Thyroid gland (tissue), 4 donors: ENCODE results near the gene ST6GALNAC3. TPM values are rescaled to one million over a fixed set of nuclear protein-coding genes. Genes with fewer than 3 reads are reported as not detected.
A peak's percentile ranks its signal among the peaks of the same experiment; 100 is the strongest.

ENCODE experiments used
- DNase-seq, 2 donors: peaks; one replicate each; pipeline ENCODE4 v3.0.0-alpha.2; 2019
- H3K27ac ChIP-seq, 3 donors: fragments of 200-600 bp; sonication (generic); 1 replicate in 2 of 3; 2 replicates in 1 of 3; pipeline ENCODE4 v1.5.1; 2016 to 2019; ENCODE audit warnings: mild to moderate bottlenecking in 1 of 3, moderate library complexity in 1 of 3
- H3K27me3 ChIP-seq: fragments of 200-600 bp; sonication (generic); one replicate; pipeline ENCODE4 v1.5.1; 2019
- H3K36me3 ChIP-seq, 2 donors: fragments of 200-600 bp; sonication (generic); one replicate each; pipeline ENCODE4 v1.5.1; 2016 to 2019
- H3K4me1 ChIP-seq, 2 donors: fragments of 200-600 bp; sonication (generic); one replicate each; pipeline ENCODE4 v1.5.1; 2017 to 2019
- H3K4me3 ChIP-seq, 3 donors: fragments of 200-600 bp; sonication (generic); replicated peaks in 1 of 3; 1 replicate in 2 of 3; 2 replicates in 1 of 3; pipeline ENCODE4 v1.5.1; 2016; ENCODE audit warnings: mild to moderate bottlenecking in 1 of 3
- H3K9me3 ChIP-seq: fragments of 200-600 bp; sonication (generic); one replicate; pipeline ENCODE4 v1.5.1; 2017
- CTCF ChIP-seq, 6 experiments: fragments of 200-600 bp in 3 of 6; fragments of 450-650 bp in 3 of 6; sonication (generic) in 3 of 6; IDR thresholded peaks; one replicate each; pipeline ENCODE4 v1.5.1; 2016 to 2019; ENCODE audit warnings: antibody characterized with exemption in 6 of 6, mild to moderate bottlenecking in 2 of 6, inconsistent platforms in 1 of 6, moderate library complexity in 1 of 6
- POLR2A ChIP-seq, 2 donors: fragments of 450-650 bp; IDR thresholded peaks; one replicate each; pipeline ENCODE4 v1.6.1; 2017; ENCODE audit warnings: antibody characterized with exemption in 2 of 2, mild to moderate bottlenecking in 2 of 2, moderate library complexity in 1 of 2
- WGBS, 2 donors: methylation state at CpG; one replicate each; pipeline ENCODE4 v1.1.5; 2017; 5-methylcytosine and 5-hydroxymethylcytosine counted together
- intact Hi-C: fragments of 100-400 bp; cut with DNase I; formaldehyde crosslinking; loops from one replicate; pipeline ENCODE4 v1.15.1; 2023
- total RNA-seq, 4 donors: library from RNA; depleted of rRNA; stranded (reverse); fragments of >200 nt; gene quantifications; one replicate each; pipeline ENCODE4 v1.2.3, GENCODE V29; 2016

ST6GALNAC3 gene
- total RNA-seq, 4 donors from 2014 or later = 17.4 to 35.6 (median 31.6) TPM

DNA sequence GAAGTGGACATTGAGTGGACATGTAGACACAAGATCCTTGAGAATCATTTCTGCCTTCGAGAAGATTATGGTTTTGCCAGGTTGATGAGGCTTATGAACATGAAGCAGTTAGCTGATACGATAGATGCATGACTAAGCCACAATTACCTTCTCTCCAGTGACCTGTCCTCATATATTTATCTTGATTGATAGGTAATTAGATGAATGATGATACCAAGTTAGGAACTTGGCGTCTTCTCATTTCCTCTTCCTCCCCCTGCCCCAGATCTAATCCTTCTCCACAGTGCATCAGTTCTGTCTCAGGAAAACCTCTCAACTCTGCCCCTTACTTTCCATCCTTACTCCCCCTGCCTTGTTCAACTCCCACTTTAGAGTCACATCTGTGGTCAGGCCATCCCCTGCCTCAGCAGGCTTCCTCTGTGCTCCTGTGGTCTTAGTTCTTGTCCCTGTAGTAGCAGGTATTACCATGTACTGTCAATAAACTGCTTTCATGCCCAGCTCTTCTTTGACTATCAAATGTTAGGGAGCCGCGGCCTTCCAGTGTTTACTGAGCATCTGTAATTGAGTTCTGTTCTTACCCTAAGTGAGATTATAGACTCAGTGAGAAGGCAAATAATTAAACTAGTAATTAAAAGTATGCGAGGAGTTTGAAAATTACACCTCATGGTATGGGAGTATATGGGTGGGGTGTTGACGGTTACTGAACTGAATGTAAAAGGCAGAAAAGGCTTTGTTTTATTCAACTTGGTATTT is 5.1 kb downstream of the ST6GALNAC3 start:
- 95 to 96% methylated on average over 7 of the region's 7 CpGs for WGBS, 2 donors
- no peaks in the 10 kb centered on the region for H3K4me1 ChIP-seq
- H3K27ac ChIP-seq = no peak overlapping the region
- no peak for DNase-seq
- H3K9me3 ChIP-seq = no peaks in the 10 kb centered on the region
- no peaks in the 10 kb centered on the region for H3K27me3 ChIP-seq
- H3K4me3 ChIP-seq = no peak overlapping the region
- no peaks in the 10 kb centered on the region for H3K36me3 ChIP-seq
- intact Hi-C loops = no loop called here
- TF ChIP-seq CTCF (IDR thresholded peaks at IDR 0.05) = no peak
- TF ChIP-seq POLR2A (IDR thresholded peaks at IDR 0.05) = no peak

GRCh38 chr1:76080552-76081079 is 6.1 kb downstream of the ST6GALNAC3 start:
- Histone ChIP-seq H3K27me3 (no peaks in the 10 kb centered on the region), H3K36me3 (no peaks in the 10 kb centered on the region), H3K4me1 (no peaks in the 10 kb centered on the region), H3K9me3 (no peaks in the 10 kb centered on the region), H3K27ac (no peak overlapping the region), H3K4me3 (no peak overlapping the region)
- TF ChIP-seq POLR2A (IDR thresholded peaks at IDR 0.05) = no peak
- TF ChIP-seq CTCF (IDR thresholded peaks at IDR 0.05) = no peak
- intact Hi-C loops = no loop called here
- DNase-seq = no peak
- WGBS, 2 donors = 78 to 83% methylated on average over 4 of the region's 4 CpGs

DNA sequence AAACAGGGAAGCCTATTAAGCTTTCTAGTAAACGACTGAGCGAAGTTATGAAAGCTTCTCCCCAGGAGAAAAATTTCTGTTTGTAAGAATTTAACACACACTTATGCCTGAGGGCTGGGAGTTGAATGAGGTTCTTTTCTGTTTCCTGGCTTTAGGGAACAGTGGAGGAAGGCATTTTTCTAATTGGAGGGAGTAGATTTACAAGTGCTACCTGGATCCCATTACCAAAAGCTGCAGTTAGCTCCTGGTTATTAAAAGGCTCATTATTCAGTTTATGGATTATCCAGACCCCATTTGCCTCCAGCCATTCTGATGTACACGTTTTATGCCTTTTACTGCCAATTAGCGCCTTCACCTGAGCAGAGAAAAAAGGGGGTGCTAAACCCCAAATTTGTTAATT is 7.5 kb downstream of the ST6GALNAC3 start:
- no peaks in the 10 kb centered on the region for H3K27me3 ChIP-seq
- 84 to 88% methylated on average over 4 of the region's 4 CpGs for WGBS, 2 donors
- no peak overlapping the region for H3K4me3 ChIP-seq
- H3K9me3 ChIP-seq = no peaks in the 10 kb centered on the region
- no peak for DNase-seq
- H3K27ac ChIP-seq = no peak overlapping the region
- no peak for TF ChIP-seq POLR2A (IDR thresholded peaks at IDR 0.05)
- no peak for TF ChIP-seq CTCF (IDR thresholded peaks at IDR 0.05)
- no peaks in the 10 kb centered on the region for H3K36me3 ChIP-seq
- intact Hi-C loops = no loop called here
- H3K4me1 ChIP-seq = peaks cover 7 to 10% of the 10 kb centered on the region in 2 donors

- WGBS, 2 donors = 67 to 74% methylated on average over 10 of the region's 10 CpGs
- H3K9me3 ChIP-seq = no peaks in the 10 kb centered on the region
Measured at GRCh38 chr1:76083189-76083588, 8.6 kb downstream of the ST6GALNAC3 start.

More at GRCh38 chr1:76083189-76083588, 8.6 kb downstream of the ST6GALNAC3 start:
- H3K4me1 ChIP-seq = peaks cover 16 to 19% of the 10 kb centered on the region in 2 donors
- H3K27ac ChIP-seq = no peak overlapping the region
- no peaks in the 10 kb centered on the region for H3K36me3 ChIP-seq
- peak; percentile 19 to 34 for DNase-seq
- no peak overlapping the region for H3K4me3 ChIP-seq
- H3K27me3 ChIP-seq = no peaks in the 10 kb centered on the region
- TF ChIP-seq POLR2A (IDR thresholded peaks at IDR 0.05) = no peak
- TF ChIP-seq CTCF (IDR thresholded peaks at IDR 0.05) = no peak
- intact Hi-C loops = no loop called here
